HEK293T (cell line): ENCODE data around the gene RRP8.

Experiments used
- CTCF ChIA-PET: fragments of 350-600 bp; formaldehyde crosslinking; extraction: SDS; loops from one replicate; lab custom pipeline; 2021; ENCODE audit warnings: antibody characterized with exemption, inconsistent platforms; lab: Yijun Ruan, JAX
- POLR2A ChIA-PET: fragments of 350-600 bp; formaldehyde crosslinking; extraction: SDS; loops from one replicate; lab custom pipeline; 2020; ENCODE audit warnings: antibody characterized with exemption, inconsistent platforms; lab: Yijun Ruan, JAX
- DNase-seq: peaks from one replicate; pipeline ENCODE4 v3.0.0; 2012; ENCODE audit warnings: mixed read lengths; ENCODE audit errors: extremely low spot score
- ARNT ChIP-seq: fragments of 450-650 bp; IDR thresholded peaks from 2 replicates; pipeline ENCODE4 v1.6.1; 2017; ENCODE audit warnings: mild to moderate bottlenecking
- BHLHE40 ChIP-seq: fragments of 450-650 bp; IDR thresholded peaks from 2 replicates; pipeline ENCODE4 v1.6.1; 2016; ENCODE audit warnings: mild to moderate bottlenecking, moderate library complexity, borderline replicate concordance
- CTBP1 ChIP-seq: fragments of 450-650 bp; IDR thresholded peaks from 2 replicates; pipeline ENCODE4 v1.6.1; 2016; ENCODE audit warnings: borderline replicate concordance
- ELF4 ChIP-seq: fragments of 450-650 bp; IDR thresholded peaks from 2 replicates; pipeline ENCODE4 v1.6.1; 2017; ENCODE audit warnings: antibody characterized with exemption
- FOXA1 ChIP-seq: fragments of 450-650 bp; IDR thresholded peaks from 2 replicates; pipeline ENCODE4 v1.6.1; 2016; ENCODE audit warnings: mild to moderate bottlenecking
- FOXK2 ChIP-seq: fragments of 450-650 bp; IDR thresholded peaks from 2 replicates; pipeline ENCODE4 v1.6.1; 2016; ENCODE audit warnings: mild to moderate bottlenecking
- FOXM1 ChIP-seq: fragments of 450-650 bp; IDR thresholded peaks from 2 replicates; pipeline ENCODE4 v1.6.1; 2017; ENCODE audit warnings: mild to moderate bottlenecking, borderline replicate concordance
- HDGF ChIP-seq: fragments of 450-650 bp; IDR thresholded peaks from 2 replicates; pipeline ENCODE4 v1.6.1; 2017; ENCODE audit warnings: antibody characterized with exemption, borderline replicate concordance
- L3MBTL2 ChIP-seq: fragments of 450-650 bp; conservative IDR thresholded peaks from 2 replicates; pipeline ENCODE4 v1.6.1; 2016; ENCODE audit warnings: mild to moderate bottlenecking
- LEF1 ChIP-seq: fragments of 450-650 bp; IDR thresholded peaks from 2 replicates; pipeline ENCODE4 v1.6.1; 2017; ENCODE audit warnings: mild to moderate bottlenecking, borderline replicate concordance
- NFRKB ChIP-seq: fragments of 450-650 bp; IDR thresholded peaks from 2 replicates; pipeline ENCODE4 v1.6.1; 2016; ENCODE audit warnings: mild to moderate bottlenecking, moderate library complexity
- PKNOX1 ChIP-seq: fragments of 450-650 bp; IDR thresholded peaks from 2 replicates; pipeline ENCODE4 v1.6.1; 2016
- SP1 ChIP-seq: fragments of 450-650 bp; IDR thresholded peaks from 2 replicates; pipeline ENCODE4 v1.6.1; 2017
- SUZ12 ChIP-seq: fragments of 450-650 bp; IDR thresholded peaks from 2 replicates; pipeline ENCODE4 v1.6.1; 2016; ENCODE audit warnings: mild to moderate bottlenecking
- TARDBP ChIP-seq: fragments of 450-650 bp; IDR thresholded peaks from 2 replicates; pipeline ENCODE4 v1.6.1; 2016
- ZNF384 ChIP-seq: fragments of 450-650 bp; IDR thresholded peaks from 2 replicates; pipeline ENCODE4 v1.6.1; 2016

Gene RRP8

GRCh38 chr11:6616596-6617250 lies 13.3 kb upstream of the RRP8 start:
- no peak for DNase-seq
- POLR2A ChIA-PET, result no interaction called here

GRCh38 chr11:6615882-6616585 lies 12.6 kb upstream of the RRP8 start:
- no peak for DNase-seq
- TF ChIP-seq ELF4 (no peak), FOXK2 (no peak), NFRKB (no peak), SP1 (no peak), ARNT (no peak), TARDBP (no peak), LEF1 (no peak), FOXM1 (no peak), SUZ12 (no peak), HDGF (no peak), PKNOX1 (no peak), L3MBTL2 (no peak), ZNF384 (no peak), FOXA1 (no peak), CTBP1 (no peak), BHLHE40 (no peak)
- CTCF ChIA-PET, result interaction anchor here (0.6 kb wide), 1 partner anchor 139 kb away, joined by 3 read pairs; no protein-coding TSS in a partner anchor
- POLR2A ChIA-PET, result no interaction called here

More at GRCh38 chr11:6616596-6617250, 13.3 kb upstream of the RRP8 start:
- CTCF ChIA-PET, result no interaction called here
- no peak for TF ChIP-seq ELF4
- TF ChIP-seq CTBP1, result no peak

GRCh38 chr11:6615046-6615445 lies 11.6 kb upstream of the RRP8 start:
- no peak for TF ChIP-seq L3MBTL2
- no peak for TF ChIP-seq NFRKB
- no peak for TF ChIP-seq ZNF384
- no peak for TF ChIP-seq BHLHE40
- no peak for TF ChIP-seq ELF4
- no peak for TF ChIP-seq TARDBP
- no peak for TF ChIP-seq PKNOX1
- no peak for TF ChIP-seq FOXM1
- TF ChIP-seq ARNT, result no peak
- no peak for TF ChIP-seq SP1
- TF ChIP-seq SUZ12, result no peak
- TF ChIP-seq HDGF, result no peak
- TF ChIP-seq CTBP1, result no peak
- no peak for TF ChIP-seq FOXA1
- no peak for TF ChIP-seq LEF1
- POLR2A ChIA-PET, result no interaction called here
- CTCF ChIA-PET, result no interaction called here
- no peak for DNase-seq

GRCh38 chr11:6614446-6614845 lies 11.0 kb upstream of the RRP8 start:
- DNase-seq, result no peak
- no peak for TF ChIP-seq FOXK2
- no peak for TF ChIP-seq CTBP1
- TF ChIP-seq SP1, result no peak
- no peak for TF ChIP-seq L3MBTL2
- no peak for TF ChIP-seq ARNT
- POLR2A ChIA-PET, result interaction anchor here (5.2 kb wide), 1 partner anchor 68 kb away, joined by 39 read pairs; the partner anchor contains the start of gene MRPL17
- CTCF ChIA-PET, result no interaction called here

GRCh38 chr11:6613496-6613895 lies 10.1 kb upstream of the RRP8 start:
- ChIA-PET CTCF (interaction anchor here (1.4 kb wide), 1 partner anchor 54 kb away, joined by 4 read pairs; no protein-coding TSS in a partner anchor), POLR2A (interaction anchor here (0.9 to 5.2 kb wide), 7 partner anchors 8 to 132 kb away, joined by 3 to 39 read pairs (median 10); partner anchors contain the start of genes ILK, MRPL17, RRP8 and TIMM10B)
- no peak for DNase-seq
- TF ChIP-seq HDGF, result no peak

- CTCF ChIA-PET, result interaction anchor here (1.2 to 1.4 kb wide), 2 partner anchors 55 to 233 kb away, joined by 4 to 5 read pairs; no protein-coding TSS in a partner anchor
- POLR2A ChIA-PET, result interaction anchor here (0.6 to 5.2 kb wide), 17 partner anchors 9 to 233 kb away, joined by 3 to 39 read pairs (median 3); partner anchors contain the start of genes ILK, MRPL17, RRP8 and TIMM10B
- DNase-seq, result peak; percentile 90
- TF ChIP-seq TARDBP (no peak), NFRKB (no peak), ELF4 (peak; percentile 53; the same call in 1 of the 2 replicates), L3MBTL2 (peak; percentile 86)
Observed at GRCh38 chr11:6612213-6613041, 9.0 kb upstream of the RRP8 start, which contains the start of gene TAF10. Gene TAF10 (minus strand): TSS chr11:6612216. CDS start chr11:6612189, 27 bp downstream.
